HK-2 (cell line): ENCODE results near the gene SPRN.
"Not testable (repeated sequence)": the region's sequence is repeated elsewhere in the genome, so short reads cannot be mapped to it uniquely, and the experiment has no call there.

Experiments
- DNase-seq: peaks from one replicate; pipeline ENCODE4 v3.0.0-alpha.2; 2018; ENCODE audit not compliant: unreplicated experiment

The SPRN gene

GRCh38 chr10:133439517-133440461 lies 15.4 kb upstream of the SPRN start:
- DNase-seq, result no peak

- DNase-seq, result no peak
Observed at GRCh38 chr10:133438711-133439273, 14.4 kb upstream of the SPRN start.

GRCh38 chr10:133432789-133433188 lies 8.4 kb upstream of the SPRN start:
- DNase-seq, result not testable (repeated sequence)

- not testable (repeated sequence) for DNase-seq
Observed at GRCh38 chr10:133431888-133432613, 7.6 kb upstream of the SPRN start.

GRCh38 chr10:133429571-133429970 lies 5.1 kb upstream of the SPRN start:
- DNase-seq, result not testable (repeated sequence)

GRCh38 chr10:133424102-133424501 lies 323 bp downstream of the SPRN start:
- DNase-seq, result not testable (repeated sequence)

- DNase-seq, result no peak
Observed at GRCh38 chr10:133422807-133423771, 1.3 kb downstream of the SPRN start.

GRCh38 chr10:133422223-133422806 lies 2.1 kb downstream of the SPRN start:
- DNase-seq, result no peak

- DNase-seq, result no peak
Observed at GRCh38 chr10:133421336-133422222, 2.8 kb downstream of the SPRN start.

GRCh38 chr10:133420579-133420978 lies 3.8 kb downstream of the SPRN start:
- no peak for DNase-seq

- no peak for DNase-seq
Observed at GRCh38 chr10:133420028-133420427, 4.4 kb downstream of the SPRN start.

- no peak for DNase-seq
Observed at GRCh38 chr10:133419211-133419950, 5.0 kb downstream of the SPRN start.

- DNase-seq, result no peak
Observed at GRCh38 chr10:133418289-133418993, 6.0 kb downstream of the SPRN start.

GRCh38 chr10:133415752-133416151 lies 8.7 kb downstream of the SPRN start:
- DNase-seq, result no peak

- DNase-seq, result not testable (repeated sequence)
Observed at GRCh38 chr10:133414401-133414800, 10.0 kb downstream of the SPRN start.

- DNase-seq, result no peak
Observed at GRCh38 chr10:133412381-133412711, 12.1 kb downstream of the SPRN start.

- no peak for DNase-seq
Observed at GRCh38 chr10:133411523-133412380, 12.7 kb downstream of the SPRN start.
